Endothelial cell (in vitro differentiated cells): ENCODE data around the gene SH3RF2. TPM values are rescaled to one million over a fixed set of nuclear protein-coding genes. Genes with fewer than 3 reads are reported as not detected.

Experiments
- DNase-seq: peaks from one replicate; pipeline ENCODE4 v3.0.0; 2021; ENCODE audit warnings: low spot score
- H3K27ac Mint-ChIP-seq: one replicate; pipeline ENCODE4 v1.8.0; 2021; ENCODE audit warnings: mixed read lengths, inconsistent platforms; ENCODE audit not compliant: unreplicated experiment
- H3K27me3 Mint-ChIP-seq: one replicate; pipeline ENCODE4 v1.8.0; 2021; ENCODE audit warnings: mild to moderate bottlenecking, moderate library complexity, mixed read lengths, inconsistent platforms; ENCODE audit not compliant: unreplicated experiment
- H3K36me3 Mint-ChIP-seq: one replicate; pipeline ENCODE4 v1.8.0; 2021; ENCODE audit warnings: mild to moderate bottlenecking, low read depth, mixed read lengths, inconsistent platforms; ENCODE audit not compliant: unreplicated experiment
- H3K4me1 Mint-ChIP-seq: one replicate; pipeline ENCODE4 v1.8.0; 2021; ENCODE audit warnings: mild to moderate bottlenecking, mixed read lengths, inconsistent platforms; ENCODE audit not compliant: unreplicated experiment
- H3K4me3 Mint-ChIP-seq: one replicate; pipeline ENCODE4 v1.8.0; 2021; ENCODE audit warnings: mild to moderate bottlenecking, mixed read lengths, inconsistent platforms; ENCODE audit not compliant: unreplicated experiment
- H3K9me3 Mint-ChIP-seq: one replicate; pipeline ENCODE4 v1.8.0; 2021; ENCODE audit warnings: mixed read lengths, inconsistent platforms; ENCODE audit not compliant: unreplicated experiment
- total RNA-seq: library from RNA; stranded (reverse); fragmentation: NEBNext Ultra II Directional; extraction: Animal tissue kit (Norgen Biotek cat#: 25700); gene quantifications from one replicate; pipeline ENCODE4 v1.2.1, GENCODE V29; 2021; ENCODE audit not compliant: unreplicated experiment
- TF ChIP-seq, protein P1 (sequence below): fragments of 200-600 bp; sonication (generic); IDR thresholded peaks from one replicate; pipeline ENCODE4 v1.5.0; 2021; ENCODE audit warnings: antibody characterized with exemption; ENCODE audit not compliant: unreplicated experiment

Gene SH3RF2
- total RNA-seq, 1 donor from 2014 or later = 0.23 TPM

DNA sequence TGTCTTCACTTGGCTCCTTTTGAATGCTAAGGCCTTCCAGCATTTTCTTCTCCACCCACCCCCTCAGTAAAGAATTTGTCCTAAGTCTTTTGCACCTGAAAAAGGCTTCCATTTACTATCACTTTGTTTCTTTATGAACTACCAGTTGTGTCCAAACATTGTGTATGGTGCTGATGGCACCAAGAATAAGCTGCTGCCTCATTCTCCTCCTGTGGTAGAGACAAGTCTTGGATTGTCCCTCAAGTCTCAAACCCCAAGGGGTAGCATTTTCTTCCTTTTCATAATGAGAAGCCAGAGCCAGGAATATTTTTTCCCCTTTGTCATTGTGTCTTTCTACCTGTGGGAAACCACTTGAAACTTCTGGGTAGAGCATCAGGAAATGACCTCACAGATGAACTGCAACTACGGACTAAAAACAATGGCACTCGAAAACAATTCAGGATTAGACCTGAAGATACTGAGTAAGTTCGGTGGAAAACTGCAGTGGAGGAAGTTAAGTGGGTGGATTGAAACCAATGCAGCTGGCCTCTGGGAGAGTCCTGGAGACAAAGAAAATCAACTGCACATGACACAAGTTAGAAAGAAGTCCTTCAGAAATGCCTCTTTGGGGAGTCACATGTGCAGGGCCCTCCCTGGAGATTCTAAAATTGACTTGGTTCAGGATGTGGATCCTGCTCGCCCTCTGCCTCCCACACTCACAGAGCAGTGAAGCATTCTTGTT, 80.5 kb downstream of the SH3RF2 start:
- TF ChIP-seq, protein P1, sequence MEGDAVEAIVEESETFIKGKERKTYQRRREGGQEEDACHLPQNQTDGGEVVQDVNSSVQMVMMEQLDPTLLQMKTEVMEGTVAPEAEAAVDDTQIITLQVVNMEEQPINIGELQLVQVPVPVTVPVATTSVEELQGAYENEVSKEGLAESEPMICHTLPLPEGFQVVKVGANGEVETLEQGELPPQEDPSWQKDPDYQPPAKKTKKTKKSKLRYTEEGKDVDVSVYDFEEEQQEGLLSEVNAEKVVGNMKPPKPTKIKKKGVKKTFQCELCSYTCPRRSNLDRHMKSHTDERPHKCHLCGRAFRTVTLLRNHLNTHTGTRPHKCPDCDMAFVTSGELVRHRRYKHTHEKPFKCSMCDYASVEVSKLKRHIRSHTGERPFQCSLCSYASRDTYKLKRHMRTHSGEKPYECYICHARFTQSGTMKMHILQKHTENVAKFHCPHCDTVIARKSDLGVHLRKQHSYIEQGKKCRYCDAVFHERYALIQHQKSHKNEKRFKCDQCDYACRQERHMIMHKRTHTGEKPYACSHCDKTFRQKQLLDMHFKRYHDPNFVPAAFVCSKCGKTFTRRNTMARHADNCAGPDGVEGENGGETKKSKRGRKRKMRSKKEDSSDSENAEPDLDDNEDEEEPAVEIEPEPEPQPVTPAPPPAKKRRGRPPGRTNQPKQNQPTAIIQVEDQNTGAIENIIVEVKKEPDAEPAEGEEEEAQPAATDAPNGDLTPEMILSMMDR = no peak
- peak overlapping the region; percentile 78 for H3K27ac Mint-ChIP-seq
- H3K36me3 Mint-ChIP-seq = no peaks in the 10 kb centered on the region
- H3K4me1 Mint-ChIP-seq = peaks cover 5% of the 10 kb centered on the region
- H3K4me3 Mint-ChIP-seq = no peak overlapping the region
- no peak for DNase-seq
- H3K9me3 Mint-ChIP-seq = no peaks in the 10 kb centered on the region
- peaks cover 8% of the 10 kb centered on the region for H3K27me3 Mint-ChIP-seq

DNA sequence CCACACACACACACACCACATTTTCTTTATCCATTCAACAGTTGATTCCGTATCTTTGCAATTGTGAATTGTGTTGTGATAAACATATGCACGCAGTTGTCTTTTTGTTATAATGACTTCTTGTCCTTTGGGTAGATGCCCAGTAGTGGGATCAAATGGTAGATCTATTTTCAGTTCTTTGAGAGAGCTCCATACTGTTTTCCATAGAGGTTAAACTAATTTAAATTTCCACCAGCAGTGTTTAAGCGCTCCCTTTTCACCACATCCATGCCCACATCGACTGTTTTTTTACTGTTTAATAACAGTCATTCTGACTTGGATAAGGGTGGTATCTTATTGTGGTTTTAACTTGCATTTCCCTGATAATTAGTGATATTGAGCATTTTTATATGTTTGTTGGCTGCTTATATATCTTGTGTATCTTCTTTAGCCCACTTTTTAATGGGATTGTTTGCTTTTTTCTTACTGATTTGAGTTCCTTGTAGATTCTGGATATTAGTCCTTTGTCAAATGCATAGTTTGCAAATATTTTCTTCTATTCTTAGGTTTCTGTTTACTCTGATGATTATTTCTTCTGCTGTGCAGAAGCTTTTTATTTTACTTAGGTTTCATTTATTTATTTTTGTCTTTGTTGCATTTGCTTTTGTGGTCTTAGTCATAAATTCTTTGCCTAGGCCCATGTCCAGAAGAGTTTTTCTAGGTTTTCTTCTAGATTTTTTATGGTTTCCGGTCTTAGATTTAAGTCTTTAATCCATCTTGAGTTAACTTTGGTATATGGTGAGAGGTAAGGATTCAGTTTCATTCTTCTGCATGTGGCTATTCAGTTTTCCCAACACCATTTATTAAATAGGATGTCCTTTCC, 82.4 kb downstream of the SH3RF2 start:
- no peak overlapping the region for H3K4me3 Mint-ChIP-seq

DNA sequence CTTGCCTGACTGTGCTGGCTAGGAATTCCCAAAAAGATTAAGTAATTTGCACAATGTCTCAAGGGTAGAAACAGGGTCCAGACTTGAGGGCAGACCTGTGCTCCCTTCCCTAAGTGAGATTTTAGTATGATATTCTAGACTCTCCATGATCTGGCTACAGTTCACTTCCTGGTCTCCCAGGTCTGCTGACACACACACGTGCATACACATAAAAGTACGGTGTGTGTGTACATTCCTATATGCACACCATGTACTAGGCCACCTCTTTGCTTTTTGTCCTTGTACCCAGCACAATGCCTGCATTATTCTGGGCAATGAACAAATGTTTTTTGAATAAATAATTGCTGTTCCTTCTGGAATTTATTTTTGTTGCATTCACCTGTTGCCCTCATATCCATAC, 83.7 kb downstream of the SH3RF2 start:
- TF ChIP-seq, protein P1 = no peak
- no peaks in the 10 kb centered on the region for H3K36me3 Mint-ChIP-seq
- peaks cover 5% of the 10 kb centered on the region for H3K4me1 Mint-ChIP-seq
- no peak for DNase-seq
- no peak overlapping the region for H3K27ac Mint-ChIP-seq
- no peaks in the 10 kb centered on the region for H3K9me3 Mint-ChIP-seq
- H3K27me3 Mint-ChIP-seq = peaks cover 5% of the 10 kb centered on the region
- no peak overlapping the region for H3K4me3 Mint-ChIP-seq

More for the DNA sequence above, 82.4 kb downstream of the SH3RF2 start:
- Mint-ChIP-seq H3K4me1 (peaks cover 5% of the 10 kb centered on the region), H3K36me3 (no peaks in the 10 kb centered on the region), H3K9me3 (no peaks in the 10 kb centered on the region), H3K27me3 (peaks cover 5% of the 10 kb centered on the region), H3K27ac (no peak overlapping the region)
- no peak for DNase-seq
- TF ChIP-seq, protein P1 = no peak

DNA sequence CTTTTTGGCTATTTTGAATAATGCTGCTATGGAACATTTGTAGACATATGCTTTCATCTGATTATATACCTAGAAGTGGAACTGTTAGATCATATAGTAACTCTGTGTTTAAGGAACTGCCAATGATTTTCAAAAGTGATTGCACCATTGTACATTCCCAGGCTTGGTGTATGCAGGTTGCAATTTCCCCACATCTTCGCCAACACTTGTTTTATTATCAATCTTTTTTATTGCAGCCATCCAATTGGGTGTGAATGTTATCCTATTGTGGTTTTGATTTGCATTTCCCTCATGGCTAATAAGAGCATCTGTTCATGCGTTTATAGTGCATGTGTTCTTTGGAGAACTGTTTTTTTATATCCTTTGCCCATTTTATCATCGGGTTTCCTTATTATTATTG, 87.7 kb downstream of the SH3RF2 start:
- H3K27ac Mint-ChIP-seq = no peak overlapping the region

More for the DNA sequence above, 87.7 kb downstream of the SH3RF2 start:
- H3K36me3 Mint-ChIP-seq = no peaks in the 10 kb centered on the region
- TF ChIP-seq, protein P1 = no peak
- no peaks in the 10 kb centered on the region for H3K27me3 Mint-ChIP-seq
- no peaks in the 10 kb centered on the region for H3K9me3 Mint-ChIP-seq
- no peak overlapping the region for H3K4me3 Mint-ChIP-seq
- DNase-seq = no peak
- no peaks in the 10 kb centered on the region for H3K4me1 Mint-ChIP-seq
